Nephron progenitor cell (in vitro differentiated cells): ENCODE data around the gene RHOT2.

Experiments used
- DNase-seq: peaks from one replicate; pipeline ENCODE4 v3.0.0; 2021
- H3K27ac Mint-ChIP-seq: 2 replicates; pipeline ENCODE4 v1.8.0; 2021; ENCODE audit warnings: mild to moderate bottlenecking, moderate library complexity, mixed read lengths
- H3K27me3 Mint-ChIP-seq: 2 replicates; pipeline ENCODE4 v1.8.0; 2021; ENCODE audit warnings: mild to moderate bottlenecking, low read depth, mixed read lengths; ENCODE audit not compliant: poor library complexity
- H3K36me3 Mint-ChIP-seq: 2 replicates; pipeline ENCODE4 v1.8.0; 2021; ENCODE audit warnings: low read depth, mixed read lengths
- H3K4me1 Mint-ChIP-seq: 2 replicates; pipeline ENCODE4 v1.8.0; 2021; ENCODE audit warnings: mixed read lengths
- H3K4me3 Mint-ChIP-seq: 2 replicates; pipeline ENCODE4 v1.8.0; 2021; ENCODE audit warnings: mild to moderate bottlenecking, moderate library complexity, mixed read lengths
- H3K9me3 Mint-ChIP-seq: 2 replicates; pipeline ENCODE4 v1.8.0; 2021; ENCODE audit warnings: mild to moderate bottlenecking, moderate library complexity, mixed read lengths
- TF ChIP-seq, protein P1 (sequence below): fragments of 200-600 bp; sonication (generic); IDR thresholded peaks from 2 replicates; pipeline ENCODE4 v1.5.0; 2021; ENCODE audit warnings: antibody characterized with exemption

Gene RHOT2

GRCh38 chr16:670485-671352, 2.8 kb downstream of the RHOT2 start:
- Mint-ChIP-seq H3K4me3 (peak overlapping the region; percentile 78), H3K9me3 (no peaks in the 10 kb centered on the region), H3K4me1 (peaks cover 12% of the 10 kb centered on the region), H3K27ac (no peak overlapping the region), H3K36me3 (no peaks in the 10 kb centered on the region), H3K27me3 (peaks cover 8% of the 10 kb centered on the region)
- TF ChIP-seq, protein P1, sequence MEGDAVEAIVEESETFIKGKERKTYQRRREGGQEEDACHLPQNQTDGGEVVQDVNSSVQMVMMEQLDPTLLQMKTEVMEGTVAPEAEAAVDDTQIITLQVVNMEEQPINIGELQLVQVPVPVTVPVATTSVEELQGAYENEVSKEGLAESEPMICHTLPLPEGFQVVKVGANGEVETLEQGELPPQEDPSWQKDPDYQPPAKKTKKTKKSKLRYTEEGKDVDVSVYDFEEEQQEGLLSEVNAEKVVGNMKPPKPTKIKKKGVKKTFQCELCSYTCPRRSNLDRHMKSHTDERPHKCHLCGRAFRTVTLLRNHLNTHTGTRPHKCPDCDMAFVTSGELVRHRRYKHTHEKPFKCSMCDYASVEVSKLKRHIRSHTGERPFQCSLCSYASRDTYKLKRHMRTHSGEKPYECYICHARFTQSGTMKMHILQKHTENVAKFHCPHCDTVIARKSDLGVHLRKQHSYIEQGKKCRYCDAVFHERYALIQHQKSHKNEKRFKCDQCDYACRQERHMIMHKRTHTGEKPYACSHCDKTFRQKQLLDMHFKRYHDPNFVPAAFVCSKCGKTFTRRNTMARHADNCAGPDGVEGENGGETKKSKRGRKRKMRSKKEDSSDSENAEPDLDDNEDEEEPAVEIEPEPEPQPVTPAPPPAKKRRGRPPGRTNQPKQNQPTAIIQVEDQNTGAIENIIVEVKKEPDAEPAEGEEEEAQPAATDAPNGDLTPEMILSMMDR = no peak
- no peak for DNase-seq

GRCh38 chr16:671353-672131, 3.6 kb downstream of the RHOT2 start:
- no peak for DNase-seq
- Mint-ChIP-seq H3K27ac (no peak overlapping the region), H3K4me3 (no peak overlapping the region), H3K4me1 (peaks cover 12% of the 10 kb centered on the region), H3K9me3 (no peaks in the 10 kb centered on the region), H3K27me3 (peaks cover 10% of the 10 kb centered on the region), H3K36me3 (no peaks in the 10 kb centered on the region)
- TF ChIP-seq, protein P1 = no peak

DNA sequence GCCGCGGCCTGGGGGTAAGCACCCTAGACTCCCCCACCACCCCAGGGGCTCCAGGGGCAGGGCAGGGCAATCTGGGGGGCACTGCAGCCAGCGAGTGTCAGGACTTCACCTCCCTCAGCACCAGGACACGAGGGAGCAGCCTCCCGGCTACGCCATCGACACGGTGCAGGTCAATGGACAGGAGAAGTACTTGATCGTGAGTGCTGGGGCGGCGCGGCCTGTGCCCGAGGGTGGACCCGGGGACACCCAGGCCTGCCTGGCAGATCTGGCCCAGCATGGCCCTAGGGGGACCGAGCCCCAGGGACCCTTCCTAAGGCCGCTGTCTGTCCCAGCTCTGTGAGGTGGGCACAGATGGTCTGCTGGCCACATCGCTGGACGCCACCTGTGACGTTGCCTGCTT, 4.4 kb downstream of the RHOT2 start:
- Mint-ChIP-seq H3K4me3 (no peak overlapping the region), H3K27ac (no peak overlapping the region), H3K27me3 (peaks cover 15% of the 10 kb centered on the region), H3K36me3 (no peaks in the 10 kb centered on the region), H3K9me3 (no peaks in the 10 kb centered on the region), H3K4me1 (peaks cover 12% of the 10 kb centered on the region)
- no peak for DNase-seq
- TF ChIP-seq, protein P1 = no peak

DNA sequence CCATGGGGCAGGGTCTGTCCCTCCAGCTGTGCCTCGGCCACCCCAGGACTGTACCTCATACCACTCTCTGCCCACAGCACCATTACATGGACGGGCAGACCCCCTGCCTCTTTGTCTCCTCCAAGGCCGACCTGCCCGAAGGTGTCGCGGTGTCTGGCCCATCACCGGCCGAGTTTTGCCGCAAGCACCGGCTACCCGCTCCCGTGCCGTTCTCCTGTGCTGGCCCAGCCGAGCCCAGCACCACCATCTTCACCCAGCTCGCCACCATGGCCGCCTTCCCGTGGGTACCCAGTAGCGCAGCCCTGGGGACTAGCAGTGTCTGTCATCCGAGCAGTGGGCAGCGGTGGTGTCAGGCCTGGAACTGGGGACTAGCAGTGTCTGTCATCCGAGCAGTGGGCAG, 4.9 kb downstream of the RHOT2 start:
- H3K4me1 Mint-ChIP-seq = peaks cover 8% of the 10 kb centered on the region
- H3K4me3 Mint-ChIP-seq = no peak overlapping the region
- H3K36me3 Mint-ChIP-seq = no peaks in the 10 kb centered on the region
- peaks cover 15% of the 10 kb centered on the region for H3K27me3 Mint-ChIP-seq
- DNase-seq = no peak
- H3K27ac Mint-ChIP-seq = no peak overlapping the region
- no peaks in the 10 kb centered on the region for H3K9me3 Mint-ChIP-seq
- TF ChIP-seq, protein P1 = no peak

DNA sequence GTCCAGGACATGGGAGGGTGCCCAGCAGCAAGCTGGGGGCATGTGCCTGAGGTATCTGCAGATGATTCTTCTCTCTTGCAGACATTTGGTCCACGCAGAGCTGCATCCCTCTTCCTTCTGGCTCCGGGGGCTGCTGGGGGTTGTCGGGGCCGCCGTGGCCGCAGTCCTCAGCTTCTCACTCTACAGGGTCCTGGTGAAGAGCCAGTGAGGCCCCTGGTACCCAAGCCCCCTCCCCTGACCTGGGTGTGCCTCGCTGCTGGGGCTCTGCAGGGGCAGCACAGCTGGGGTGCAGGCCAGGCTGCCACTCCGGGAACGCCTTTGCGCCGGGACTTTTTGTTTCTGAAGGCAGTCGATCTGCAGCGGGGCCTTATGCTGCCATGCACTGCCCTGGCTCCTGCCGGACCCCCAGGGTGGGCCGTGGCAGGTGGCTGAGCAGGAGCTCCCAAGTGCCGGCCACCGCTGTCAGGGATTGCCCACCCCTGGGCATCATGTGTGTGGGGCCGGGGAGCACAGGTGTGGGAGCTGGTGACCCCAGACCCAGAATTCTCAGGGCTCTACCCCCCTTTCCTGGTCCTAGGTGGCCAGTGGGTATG, 5.6 kb downstream of the RHOT2 start:
- no peak for DNase-seq
- H3K27ac Mint-ChIP-seq = no peak overlapping the region
- no peaks in the 10 kb centered on the region for H3K36me3 Mint-ChIP-seq
- H3K4me1 Mint-ChIP-seq = peaks cover 7% of the 10 kb centered on the region
- H3K4me3 Mint-ChIP-seq = no peak overlapping the region
- peaks cover 15% of the 10 kb centered on the region for H3K27me3 Mint-ChIP-seq
- TF ChIP-seq, protein P1 = no peak
- H3K9me3 Mint-ChIP-seq = no peaks in the 10 kb centered on the region
